AG10803 (cell line): Measurements from ENCODE around the gene CTPS1.
A peak's percentile ranks its signal among the peaks of the same experiment; 100 is the strongest.

Experiments
- DNase-seq: peaks from one replicate; pipeline ENCODE4 v3.0.0; 2010; ENCODE audit warnings: low read depth
- H3K4me3 ChIP-seq: 2 replicates; pipeline ENCODE4 v1.5.1; 2011; ENCODE audit warnings: mild to moderate bottlenecking, low read length, control low read depth
- TF ChIP-seq, protein P1 (sequence below): conservative IDR thresholded peaks from 2 replicates; pipeline ENCODE4 v1.5.1; 2011; ENCODE audit warnings: mild to moderate bottlenecking, low read length, control low read depth, inconsistent platforms

CTPS1 gene

DNA sequence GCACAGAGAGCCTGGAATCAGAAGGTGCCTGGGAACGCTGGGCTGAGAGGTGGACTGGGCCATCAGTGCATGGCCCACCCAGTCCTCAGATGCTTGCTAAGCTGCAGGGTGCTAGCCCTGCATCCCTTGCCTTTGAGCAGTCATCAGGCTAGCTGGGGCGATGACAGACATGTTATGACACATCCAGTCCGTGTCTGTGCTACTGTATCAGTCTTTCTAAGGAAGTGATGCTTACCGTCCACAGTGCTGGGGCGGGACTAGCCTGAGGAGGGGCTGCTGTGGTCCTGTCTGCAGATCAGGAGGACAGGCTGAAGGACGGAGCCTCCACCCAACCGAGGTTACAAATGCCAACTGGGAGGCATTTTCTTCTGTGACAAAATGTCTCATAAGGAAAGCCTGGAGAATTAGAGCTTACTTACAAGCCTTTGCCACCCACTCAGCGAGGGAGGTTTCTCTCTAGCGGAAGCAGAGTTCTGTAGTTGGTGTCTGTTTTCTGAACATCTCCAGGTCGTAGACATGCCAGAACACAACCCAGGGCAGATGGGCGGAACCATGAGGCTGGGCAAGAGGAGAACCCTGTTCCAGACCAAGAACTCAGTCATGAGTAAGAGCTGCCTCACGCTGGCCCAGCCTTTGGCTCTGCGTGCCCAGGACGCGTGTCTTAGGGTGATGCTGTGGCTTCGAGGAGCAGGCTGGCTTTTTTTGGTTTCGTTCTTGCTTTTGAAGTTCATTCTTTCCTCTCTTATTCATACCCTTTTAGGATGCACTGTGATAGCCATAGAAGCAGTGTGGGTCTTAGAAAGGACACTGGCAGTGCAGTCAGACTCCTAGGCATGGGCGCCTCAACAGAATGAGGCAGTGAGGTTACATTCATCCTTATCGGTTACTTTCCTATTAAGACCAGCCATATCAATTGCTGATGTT is 27.7 kb downstream of the CTPS1 start:
- H3K4me3 ChIP-seq, result no peak overlapping the region
- DNase-seq, result peak; percentile 26
- TF ChIP-seq, protein P1, sequence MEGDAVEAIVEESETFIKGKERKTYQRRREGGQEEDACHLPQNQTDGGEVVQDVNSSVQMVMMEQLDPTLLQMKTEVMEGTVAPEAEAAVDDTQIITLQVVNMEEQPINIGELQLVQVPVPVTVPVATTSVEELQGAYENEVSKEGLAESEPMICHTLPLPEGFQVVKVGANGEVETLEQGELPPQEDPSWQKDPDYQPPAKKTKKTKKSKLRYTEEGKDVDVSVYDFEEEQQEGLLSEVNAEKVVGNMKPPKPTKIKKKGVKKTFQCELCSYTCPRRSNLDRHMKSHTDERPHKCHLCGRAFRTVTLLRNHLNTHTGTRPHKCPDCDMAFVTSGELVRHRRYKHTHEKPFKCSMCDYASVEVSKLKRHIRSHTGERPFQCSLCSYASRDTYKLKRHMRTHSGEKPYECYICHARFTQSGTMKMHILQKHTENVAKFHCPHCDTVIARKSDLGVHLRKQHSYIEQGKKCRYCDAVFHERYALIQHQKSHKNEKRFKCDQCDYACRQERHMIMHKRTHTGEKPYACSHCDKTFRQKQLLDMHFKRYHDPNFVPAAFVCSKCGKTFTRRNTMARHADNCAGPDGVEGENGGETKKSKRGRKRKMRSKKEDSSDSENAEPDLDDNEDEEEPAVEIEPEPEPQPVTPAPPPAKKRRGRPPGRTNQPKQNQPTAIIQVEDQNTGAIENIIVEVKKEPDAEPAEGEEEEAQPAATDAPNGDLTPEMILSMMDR, result no peak

DNA sequence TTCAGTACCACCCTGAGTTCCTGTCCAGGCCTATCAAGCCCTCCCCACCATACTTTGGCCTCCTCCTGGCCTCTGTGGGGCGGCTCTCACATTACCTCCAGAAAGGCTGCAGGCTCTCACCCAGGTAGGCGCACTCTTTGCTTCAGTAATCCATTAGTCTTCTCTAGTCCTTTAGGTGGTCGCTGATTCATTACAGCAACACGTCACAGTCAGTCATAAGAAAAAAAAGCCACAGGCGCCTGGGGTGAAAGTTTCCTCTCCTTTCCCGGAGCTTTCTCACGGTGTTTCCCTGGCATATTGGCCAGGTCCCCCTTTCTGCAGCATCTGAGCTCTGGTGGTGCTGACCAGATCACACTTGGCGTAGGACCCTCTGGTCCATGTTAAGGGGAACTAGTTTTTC is 30.0 kb downstream of the CTPS1 start:
- no peak for DNase-seq
- TF ChIP-seq, protein P1, result no peak
- no peak overlapping the region for H3K4me3 ChIP-seq

DNA sequence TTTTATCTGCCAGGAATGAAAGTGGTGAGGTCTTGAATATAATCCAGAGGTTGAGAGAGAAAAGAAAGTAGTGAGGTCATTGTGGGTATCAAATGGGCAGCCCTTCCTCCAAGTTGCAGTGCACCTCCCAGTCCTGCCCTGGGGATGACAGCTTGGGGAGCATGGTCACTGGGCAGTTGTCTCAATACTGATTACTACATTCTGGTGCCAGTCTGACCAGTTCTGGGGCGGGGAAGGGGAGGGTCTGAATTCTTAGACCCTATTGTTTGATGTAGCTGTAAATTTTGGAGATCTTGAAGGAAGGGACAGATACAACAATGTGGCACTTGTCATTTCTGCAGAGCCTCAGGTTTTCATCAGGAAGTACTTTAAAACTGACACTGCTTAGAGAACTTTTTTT is 30.8 kb downstream of the CTPS1 start:
- TF ChIP-seq, protein P1, result no peak
- no peak for DNase-seq
- no peak overlapping the region for H3K4me3 ChIP-seq

DNA sequence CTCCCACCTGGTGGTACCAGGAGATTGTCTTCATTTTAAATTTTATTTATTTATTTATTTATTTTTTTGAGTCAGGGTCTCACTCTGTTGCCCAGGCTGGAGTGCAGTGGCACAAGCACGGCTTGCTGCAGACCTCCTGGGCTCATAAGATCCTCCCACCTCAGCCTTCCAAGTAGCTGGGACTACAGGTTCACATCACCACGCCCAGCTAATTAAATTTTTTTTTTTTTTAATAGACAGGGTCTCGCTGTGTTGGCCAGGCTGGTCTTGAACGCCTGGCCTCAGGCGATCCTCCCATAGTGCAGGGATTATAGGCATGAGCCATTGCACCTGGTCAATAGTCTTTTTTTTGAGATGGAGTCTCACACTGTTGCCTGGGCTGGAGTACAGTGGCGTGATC is 33.5 kb downstream of the CTPS1 start:
- no peak overlapping the region for H3K4me3 ChIP-seq
- TF ChIP-seq, protein P1, result no peak
- DNase-seq, result no peak

DNA sequence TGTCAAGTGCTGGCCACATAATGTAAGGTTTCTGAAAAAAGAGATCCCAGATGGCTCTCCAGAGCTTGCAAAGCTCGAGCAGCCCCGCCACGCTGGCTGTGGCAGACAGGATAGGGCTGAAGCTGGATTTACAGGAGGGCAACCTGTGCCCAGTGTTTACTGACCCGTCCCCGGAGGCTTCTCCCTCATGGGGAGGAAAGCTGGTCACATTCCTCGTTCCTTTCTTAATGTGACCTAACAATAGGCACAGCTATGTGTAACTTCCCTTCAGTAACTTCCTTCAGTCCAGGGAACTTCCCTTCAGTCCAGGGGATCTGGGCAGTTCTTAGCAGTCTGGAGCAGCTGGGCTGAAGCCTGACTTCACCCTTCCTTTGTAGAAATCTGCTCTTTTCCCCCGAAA is 34.3 kb downstream of the CTPS1 start:
- H3K4me3 ChIP-seq, result no peak overlapping the region
- no peak for DNase-seq
- TF ChIP-seq, protein P1, result no peak

DNA sequence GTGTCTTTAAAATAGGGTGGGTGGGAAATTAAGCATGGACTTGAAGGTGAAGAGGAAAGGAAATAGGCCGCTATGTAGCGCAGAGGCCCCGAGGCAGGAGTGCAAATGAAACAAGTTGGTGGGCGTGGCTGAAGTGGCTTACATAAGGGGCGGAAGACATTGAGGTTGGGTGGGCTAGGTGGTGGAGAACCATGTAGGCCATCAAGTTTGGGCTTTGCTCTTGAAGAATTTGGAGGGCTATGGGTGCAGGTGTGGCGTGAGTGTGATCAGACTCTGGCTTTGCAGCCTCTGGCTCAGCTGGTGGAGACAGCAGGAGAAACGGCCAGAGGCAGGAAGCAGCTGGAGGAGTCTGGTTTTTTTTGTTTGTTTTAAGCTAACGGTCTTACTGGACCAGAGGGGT is 35.4 kb downstream of the CTPS1 start:
- DNase-seq, result no peak
- TF ChIP-seq, protein P1, result no peak
- H3K4me3 ChIP-seq, result no peak overlapping the region

DNA sequence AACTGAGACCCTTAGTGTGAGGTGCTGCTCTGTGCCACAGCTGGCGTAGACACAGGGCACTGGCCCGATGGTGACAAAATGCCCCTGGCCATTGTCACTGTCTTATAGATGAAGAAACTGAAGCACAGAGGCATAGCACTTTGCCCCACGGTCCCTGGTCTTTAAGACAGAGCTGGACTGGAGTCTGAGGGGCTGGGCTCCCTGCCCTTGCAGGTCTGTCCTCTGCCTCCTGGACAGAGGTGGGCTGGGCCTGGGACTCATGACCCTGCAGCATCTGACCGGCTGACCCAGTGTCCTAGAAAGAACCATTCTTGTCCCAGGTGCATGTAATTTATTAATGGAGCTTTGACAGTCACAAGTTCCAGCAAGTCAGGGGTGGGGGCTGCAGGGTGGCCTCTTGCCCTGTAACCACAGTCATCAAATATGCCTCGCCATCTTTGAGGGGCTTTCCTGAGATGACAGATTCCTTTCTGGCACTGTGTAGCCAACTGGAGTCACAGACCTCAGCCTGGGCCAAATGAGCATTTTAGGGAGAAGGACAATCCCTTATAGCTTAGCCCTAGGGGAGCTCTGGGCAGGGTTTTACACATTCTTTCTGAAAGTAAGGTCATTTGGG is 35.9 kb downstream of the CTPS1 start:
- TF ChIP-seq, protein P1, result no peak
- no peak overlapping the region for H3K4me3 ChIP-seq
- DNase-seq, result no peak
